ENCODE data around the gene SFMBT2. TPM values are rescaled to one million over a fixed set of nuclear protein-coding genes. Genes with fewer than 3 reads are reported as not detected.

Gene SFMBT2
- polyA plus RNA-seq, 1 donor = 3.5 TPM

DNA sequence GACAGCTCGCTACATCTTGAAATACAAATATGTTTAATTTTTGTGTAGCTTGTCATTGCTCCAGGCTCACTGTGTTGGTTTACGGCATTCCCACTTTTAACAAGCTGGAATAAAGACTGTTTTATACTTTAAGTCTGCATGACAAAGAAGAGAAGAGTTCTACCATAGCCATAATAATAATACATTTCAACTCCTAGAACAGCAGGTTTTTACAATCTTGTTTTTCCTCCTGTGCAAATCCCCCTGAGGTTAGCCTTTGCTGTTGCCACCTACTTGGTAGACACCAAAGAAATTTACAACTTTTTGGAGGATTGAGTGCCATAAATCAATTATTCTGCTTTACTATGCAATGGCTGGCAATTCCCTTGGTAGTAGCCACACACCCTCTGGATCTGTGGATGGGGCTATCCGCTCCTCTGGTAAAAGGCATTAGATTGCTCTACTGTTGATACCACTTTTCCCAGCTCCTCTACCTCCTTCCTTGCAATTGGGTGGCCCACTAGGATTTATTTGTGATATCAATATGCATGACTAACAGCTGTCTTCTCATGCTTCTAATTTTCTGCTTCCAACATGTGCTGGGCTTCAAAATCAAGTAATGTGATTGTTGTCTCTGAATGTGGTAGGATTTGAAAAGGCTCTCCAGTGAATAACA is 60.2 kb downstream of the SFMBT2 start:
- no CpG with 5 or more reads among the region's 3 CpGs for WGBS (ENCODE audit: insufficient coverage, low lambda C conversion rate)
- no peak overlapping the region for H3K27ac ChIP-seq (ENCODE audit: low read length)
- no peaks in the 10 kb centered on the region for H3K27me3 ChIP-seq (ENCODE audit: control insufficient read depth, insufficient read depth, low read length)
- DNase-seq = no peak
- H3K4me1 ChIP-seq (ENCODE audit: control insufficient read depth, insufficient read depth, low read length) = no peaks in the 10 kb centered on the region
- no peaks in the 10 kb centered on the region for H3K36me3 ChIP-seq (ENCODE audit: control insufficient read depth, insufficient read depth, low read length)
- no peak overlapping the region for H3K4me3 ChIP-seq (ENCODE audit: low read length)
- no peaks in the 10 kb centered on the region for H3K9me3 ChIP-seq (ENCODE audit: control insufficient read depth, low read depth, low read length)

GRCh38 chr10:7345717-7346116 is 65.1 kb downstream of the SFMBT2 start:
- H3K27me3 ChIP-seq (ENCODE audit: control insufficient read depth, insufficient read depth, low read length) = no peaks in the 10 kb centered on the region
- WGBS (ENCODE audit: insufficient coverage, low lambda C conversion rate) = no CpG with 5 or more reads among the region's 10 CpGs
- H3K4me3 ChIP-seq (ENCODE audit: low read length) = no peak overlapping the region
- H3K9me3 ChIP-seq (ENCODE audit: control insufficient read depth, low read depth, low read length) = no peaks in the 10 kb centered on the region
- no peak for DNase-seq
- no peaks in the 10 kb centered on the region for H3K4me1 ChIP-seq (ENCODE audit: control insufficient read depth, insufficient read depth, low read length)
- no peak overlapping the region for H3K27ac ChIP-seq (ENCODE audit: low read length)
- no peaks in the 10 kb centered on the region for H3K36me3 ChIP-seq (ENCODE audit: control insufficient read depth, insufficient read depth, low read length)

GRCh38 chr10:7343040-7343439 is 67.8 kb downstream of the SFMBT2 start:
- H3K9me3 ChIP-seq (ENCODE audit: control insufficient read depth, low read depth, low read length) = no peaks in the 10 kb centered on the region
- H3K4me1 ChIP-seq (ENCODE audit: control insufficient read depth, insufficient read depth, low read length) = no peaks in the 10 kb centered on the region
- no peak for DNase-seq
- H3K4me3 ChIP-seq (ENCODE audit: low read length) = no peak overlapping the region
- H3K27ac ChIP-seq (ENCODE audit: low read length) = no peak overlapping the region
- 100% methylated on average over 1 of the region's 3 CpGs for WGBS (ENCODE audit: insufficient coverage, low lambda C conversion rate)
- no peaks in the 10 kb centered on the region for H3K36me3 ChIP-seq (ENCODE audit: control insufficient read depth, insufficient read depth, low read length)
- H3K27me3 ChIP-seq (ENCODE audit: control insufficient read depth, insufficient read depth, low read length) = no peaks in the 10 kb centered on the region

GRCh38 chr10:7340179-7340874 is 70.5 kb downstream of the SFMBT2 start:
- Histone ChIP-seq H3K9me3 (ENCODE audit: control insufficient read depth, low read depth, low read length) (no peaks in the 10 kb centered on the region), H3K27me3 (ENCODE audit: control insufficient read depth, insufficient read depth, low read length) (no peaks in the 10 kb centered on the region), H3K4me3 (ENCODE audit: low read length) (no peak overlapping the region), H3K4me1 (ENCODE audit: control insufficient read depth, insufficient read depth, low read length) (no peaks in the 10 kb centered on the region), H3K27ac (ENCODE audit: low read length) (no peak overlapping the region), H3K36me3 (ENCODE audit: control insufficient read depth, insufficient read depth, low read length) (no peaks in the 10 kb centered on the region)
- 97% methylated on average over 3 of the region's 10 CpGs for WGBS (ENCODE audit: insufficient coverage, low lambda C conversion rate)
- no peak for DNase-seq

- H3K4me1 ChIP-seq (ENCODE audit: control insufficient read depth, insufficient read depth, low read length) = no peaks in the 10 kb centered on the region
- H3K27ac ChIP-seq (ENCODE audit: low read length) = no peak overlapping the region
- no peaks in the 10 kb centered on the region for H3K27me3 ChIP-seq (ENCODE audit: control insufficient read depth, insufficient read depth, low read length)
- H3K4me3 ChIP-seq (ENCODE audit: low read length) = no peak overlapping the region
- no CpG with 5 or more reads among the region's 4 CpGs for WGBS (ENCODE audit: insufficient coverage, low lambda C conversion rate)
- DNase-seq = no peak
- no peaks in the 10 kb centered on the region for H3K36me3 ChIP-seq (ENCODE audit: control insufficient read depth, insufficient read depth, low read length)
- no peaks in the 10 kb centered on the region for H3K9me3 ChIP-seq (ENCODE audit: control insufficient read depth, low read depth, low read length)
These were observed 71.3 kb downstream of the SFMBT2 start for GRCh38 chr10:7339510-7339909.

DNA sequence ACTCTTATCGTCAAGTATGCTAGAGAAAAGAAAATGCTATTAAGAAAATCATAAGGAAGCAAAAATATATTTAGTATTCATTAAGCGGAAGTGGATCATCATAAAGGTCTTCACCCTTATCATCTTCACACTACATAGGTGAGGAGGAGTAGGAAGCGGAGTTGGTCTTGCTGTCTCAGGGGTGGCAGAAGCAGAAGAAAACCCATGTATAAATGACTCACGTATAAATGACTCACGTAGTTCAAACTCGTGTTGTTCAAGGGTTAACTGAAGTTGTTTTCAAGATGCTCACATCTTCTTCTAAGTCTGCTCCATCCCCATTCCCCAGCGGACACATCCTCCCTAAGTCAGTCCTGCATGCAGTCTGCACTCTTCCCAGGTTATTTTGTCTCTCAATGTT is 72.4 kb downstream of the SFMBT2 start:
- DNase-seq = no peak
- no peak overlapping the region for H3K27ac ChIP-seq (ENCODE audit: low read length)
- no peaks in the 10 kb centered on the region for H3K36me3 ChIP-seq (ENCODE audit: control insufficient read depth, insufficient read depth, low read length)
- no CpG with 5 or more reads among the region's 7 CpGs for WGBS (ENCODE audit: insufficient coverage, low lambda C conversion rate)
- H3K4me1 ChIP-seq (ENCODE audit: control insufficient read depth, insufficient read depth, low read length) = no peaks in the 10 kb centered on the region
- no peak overlapping the region for H3K4me3 ChIP-seq (ENCODE audit: low read length)
- no peaks in the 10 kb centered on the region for H3K9me3 ChIP-seq (ENCODE audit: control insufficient read depth, low read depth, low read length)
- H3K27me3 ChIP-seq (ENCODE audit: control insufficient read depth, insufficient read depth, low read length) = no peaks in the 10 kb centered on the region

GRCh38 chr10:7337431-7338171 is 73.2 kb downstream of the SFMBT2 start:
- H3K27me3 ChIP-seq (ENCODE audit: control insufficient read depth, insufficient read depth, low read length) = no peaks in the 10 kb centered on the region
- H3K27ac ChIP-seq (ENCODE audit: low read length) = no peak overlapping the region
- no peaks in the 10 kb centered on the region for H3K4me1 ChIP-seq (ENCODE audit: control insufficient read depth, insufficient read depth, low read length)
- DNase-seq = no peak
- no peak overlapping the region for H3K4me3 ChIP-seq (ENCODE audit: low read length)
- WGBS (ENCODE audit: insufficient coverage, low lambda C conversion rate) = no CpG with 5 or more reads among the region's 7 CpGs
- H3K9me3 ChIP-seq (ENCODE audit: control insufficient read depth, low read depth, low read length) = no peaks in the 10 kb centered on the region
- H3K36me3 ChIP-seq (ENCODE audit: control insufficient read depth, insufficient read depth, low read length) = no peaks in the 10 kb centered on the region

DNA sequence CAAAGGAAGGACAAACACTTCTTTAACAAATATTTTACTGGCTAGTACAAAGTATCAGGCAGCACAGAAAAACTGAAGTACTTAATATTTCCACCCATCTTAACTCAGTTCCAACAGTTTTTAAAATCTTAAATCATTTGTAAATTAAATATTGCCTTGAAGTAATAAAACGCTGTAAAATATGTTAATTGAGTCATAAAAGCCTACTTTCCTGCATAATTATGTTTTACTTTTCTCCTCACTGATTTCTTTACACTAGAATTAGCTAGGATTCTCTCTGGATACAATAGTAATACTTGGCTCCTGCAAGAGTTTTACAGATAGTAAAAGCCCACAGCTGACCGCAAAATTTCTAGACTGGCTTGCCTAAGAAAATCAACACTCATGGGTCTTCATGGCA is 74.9 kb downstream of the SFMBT2 start:
- DNase-seq = no peak
- Histone ChIP-seq H3K36me3 (ENCODE audit: control insufficient read depth, insufficient read depth, low read length) (no peaks in the 10 kb centered on the region), H3K9me3 (ENCODE audit: control insufficient read depth, low read depth, low read length) (no peaks in the 10 kb centered on the region), H3K27me3 (ENCODE audit: control insufficient read depth, insufficient read depth, low read length) (no peaks in the 10 kb centered on the region), H3K27ac (ENCODE audit: low read length) (no peak overlapping the region), H3K4me1 (ENCODE audit: control insufficient read depth, insufficient read depth, low read length) (no peaks in the 10 kb centered on the region), H3K4me3 (ENCODE audit: low read length) (no peak overlapping the region)
- no CpG with 5 or more reads among the region's 2 CpGs for WGBS (ENCODE audit: insufficient coverage, low lambda C conversion rate)

GRCh38 chr10:7334642-7334964 is 76.2 kb downstream of the SFMBT2 start:
- WGBS (ENCODE audit: insufficient coverage, low lambda C conversion rate) = no CpG with 5 or more reads among the region's 10 CpGs
- Histone ChIP-seq H3K27me3 (ENCODE audit: control insufficient read depth, insufficient read depth, low read length) (no peaks in the 10 kb centered on the region), H3K4me1 (ENCODE audit: control insufficient read depth, insufficient read depth, low read length) (no peaks in the 10 kb centered on the region), H3K27ac (ENCODE audit: low read length) (no peak overlapping the region), H3K9me3 (ENCODE audit: control insufficient read depth, low read depth, low read length) (no peaks in the 10 kb centered on the region), H3K36me3 (ENCODE audit: control insufficient read depth, insufficient read depth, low read length) (no peaks in the 10 kb centered on the region), H3K4me3 (ENCODE audit: low read length) (no peak overlapping the region)
- DNase-seq = no peak

DNA sequence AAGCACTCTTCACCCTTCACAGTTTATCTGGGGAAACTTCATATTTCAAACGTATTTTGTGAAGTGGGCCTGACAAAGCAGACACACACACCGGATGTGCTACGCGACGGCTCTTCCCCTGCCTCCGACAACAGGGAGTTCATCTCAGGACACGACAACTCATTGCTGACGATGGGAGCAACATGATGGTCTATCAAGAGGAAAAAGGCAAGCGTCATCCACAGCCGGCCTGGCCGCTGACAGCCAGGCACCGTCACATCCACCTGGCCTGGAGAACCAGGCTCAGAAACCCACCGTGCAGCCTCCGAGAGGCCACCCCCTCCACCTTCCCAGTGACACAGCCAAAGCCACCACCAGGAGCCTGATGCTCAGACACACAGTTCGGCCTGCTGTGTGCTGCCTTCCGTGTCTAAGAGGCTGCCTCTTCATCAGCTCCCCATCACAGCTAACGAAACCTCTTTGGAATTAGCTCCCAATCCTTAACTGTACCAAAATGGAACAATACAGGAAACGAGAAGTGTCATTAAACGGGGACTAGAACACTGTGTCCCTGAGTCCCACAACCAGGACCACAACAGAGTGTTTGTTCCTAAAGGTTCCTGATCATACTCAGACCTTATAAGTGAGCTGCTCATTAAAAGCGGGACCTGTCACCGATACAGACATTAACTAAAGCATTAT is 76.7 kb downstream of the SFMBT2 start:
- DNase-seq = peak in 1 of 2 donors; percentile 12
- no peaks in the 10 kb centered on the region for H3K4me1 ChIP-seq (ENCODE audit: control insufficient read depth, insufficient read depth, low read length)
- no peaks in the 10 kb centered on the region for H3K36me3 ChIP-seq (ENCODE audit: control insufficient read depth, insufficient read depth, low read length)

More for the DNA sequence above, 76.7 kb downstream of the SFMBT2 start:
- no CpG with 5 or more reads among the region's 21 CpGs for WGBS (ENCODE audit: insufficient coverage, low lambda C conversion rate)
- H3K4me3 ChIP-seq (ENCODE audit: low read length) = no peak overlapping the region
- H3K9me3 ChIP-seq (ENCODE audit: control insufficient read depth, low read depth, low read length) = peaks cover 5% of the 10 kb centered on the region
- no peak overlapping the region for H3K27ac ChIP-seq (ENCODE audit: low read length)
- H3K27me3 ChIP-seq (ENCODE audit: control insufficient read depth, insufficient read depth, low read length) = no peaks in the 10 kb centered on the region
